Muscle layer of duodenum (tissue), 2 donors: ENCODE results near the gene RAET1L.

Experiments used
- H3K27ac ChIP-seq: one replicate; pipeline ENCODE4 v1.7.0; 2013; ENCODE audit warnings: mild to moderate bottlenecking, low read length
- H3K27me3 ChIP-seq: one replicate; pipeline ENCODE4 v1.7.0; 2013; ENCODE audit warnings: low read depth, mild to moderate bottlenecking, control low read depth, low read length
- H3K36me3 ChIP-seq, 2 donors: one replicate each; pipeline ENCODE4 v1.7.0; 2013; ENCODE audit warnings: low read length in 2 of 2, control low read depth in 1 of 2, mild to moderate bottlenecking in 1 of 2; ENCODE audit not compliant: insufficient read depth in 2 of 2, control insufficient read depth in 1 of 2
- H3K4me1 ChIP-seq, 2 donors: one replicate each; pipeline ENCODE4 v1.7.0; 2013; ENCODE audit warnings: low read length in 2 of 2, mild to moderate bottlenecking in 2 of 2, control low read depth in 1 of 2, moderate library complexity in 1 of 2; ENCODE audit not compliant: insufficient read depth in 2 of 2, control insufficient read depth in 1 of 2
- H3K4me3 ChIP-seq, 2 donors: one replicate each; pipeline ENCODE4 v1.7.0; 2013; ENCODE audit warnings: low read length in 2 of 2, low read depth in 1 of 2, mild to moderate bottlenecking in 1 of 2
- H3K9me3 ChIP-seq, 2 donors: one replicate each; pipeline ENCODE4 v1.7.0; 2013; ENCODE audit warnings: low read length in 2 of 2, control low read depth in 1 of 2, mild to moderate bottlenecking in 1 of 2; ENCODE audit not compliant: control insufficient read depth in 1 of 2
- donor health status: healthy.

RAET1L gene

GRCh38 chr6:150043501-150044412 is 18.4 kb upstream of the RAET1L start:
- Histone ChIP-seq H3K36me3 (no peaks in the 10 kb centered on the region), H3K4me1 (no peaks in the 10 kb centered on the region), H3K27me3 (peaks cover 22% of the 10 kb centered on the region), H3K9me3 (no peaks in the 10 kb centered on the region), H3K4me3 (no peak overlapping the region), H3K27ac (no peak overlapping the region)

- no peaks in the 10 kb centered on the region for H3K36me3 ChIP-seq
- H3K9me3 ChIP-seq, result no peaks in the 10 kb centered on the region
- H3K4me1 ChIP-seq, result peaks cover 0 to 6% of the 10 kb centered on the region in 2 donors
- no peak overlapping the region for H3K4me3 ChIP-seq
- peaks cover 29% of the 10 kb centered on the region for H3K27me3 ChIP-seq
- H3K27ac ChIP-seq, result no peak overlapping the region
Measured at GRCh38 chr6:150043096-150043495, 17.8 kb upstream of the RAET1L start.

- Histone ChIP-seq H3K9me3 (no peaks in the 10 kb centered on the region), H3K36me3 (no peaks in the 10 kb centered on the region), H3K4me1 (peaks cover 0 to 15% of the 10 kb centered on the region in 2 donors), H3K27ac (no peak overlapping the region), H3K27me3 (peaks cover 59% of the 10 kb centered on the region), H3K4me3 (peak overlapping the region in 1 of 2 donors; percentile 51)
Measured at GRCh38 chr6:150038202-150039062, 13.1 kb upstream of the RAET1L start.

GRCh38 chr6:150037526-150038201 is 12.3 kb upstream of the RAET1L start:
- H3K36me3 ChIP-seq, result no peaks in the 10 kb centered on the region
- no peak overlapping the region for H3K27ac ChIP-seq
- H3K4me1 ChIP-seq, result peaks cover 0 to 15% of the 10 kb centered on the region in 2 donors
- peak overlapping the region in 1 of 2 donors; percentile 51 for H3K4me3 ChIP-seq
- peaks cover 59% of the 10 kb centered on the region for H3K27me3 ChIP-seq
- H3K9me3 ChIP-seq, result no peaks in the 10 kb centered on the region

GRCh38 chr6:150036081-150036480 is 10.7 kb upstream of the RAET1L start:
- Histone ChIP-seq H3K27me3 (peaks cover 54% of the 10 kb centered on the region), H3K4me1 (peaks cover 0 to 15% of the 10 kb centered on the region in 2 donors), H3K4me3 (no peak overlapping the region), H3K27ac (no peak overlapping the region), H3K36me3 (no peaks in the 10 kb centered on the region), H3K9me3 (no peaks in the 10 kb centered on the region)

GRCh38 chr6:150033207-150033771 is 8.0 kb upstream of the RAET1L start:
- Histone ChIP-seq H3K4me3 (no peak overlapping the region), H3K9me3 (no peaks in the 10 kb centered on the region), H3K4me1 (peaks cover 0 to 11% of the 10 kb centered on the region in 2 donors), H3K27ac (no peak overlapping the region), H3K36me3 (no peaks in the 10 kb centered on the region), H3K27me3 (peaks cover 32% of the 10 kb centered on the region)

GRCh38 chr6:150032598-150032997 is 7.3 kb upstream of the RAET1L start:
- H3K9me3 ChIP-seq, result no peaks in the 10 kb centered on the region
- H3K4me1 ChIP-seq, result peaks cover 0 to 5% of the 10 kb centered on the region in 2 donors
- H3K36me3 ChIP-seq, result no peaks in the 10 kb centered on the region
- H3K27me3 ChIP-seq, result peaks cover 25% of the 10 kb centered on the region
- no peak overlapping the region for H3K27ac ChIP-seq
- H3K4me3 ChIP-seq, result no peak overlapping the region

GRCh38 chr6:150030611-150031010 is 5.3 kb upstream of the RAET1L start:
- peaks cover 20% of the 10 kb centered on the region for H3K27me3 ChIP-seq
- peaks cover 0 to 6% of the 10 kb centered on the region in 2 donors for H3K4me1 ChIP-seq
- no peak overlapping the region for H3K4me3 ChIP-seq
- no peaks in the 10 kb centered on the region for H3K9me3 ChIP-seq
- no peaks in the 10 kb centered on the region for H3K36me3 ChIP-seq
- no peak overlapping the region for H3K27ac ChIP-seq

GRCh38 chr6:150029749-150030148 is 4.4 kb upstream of the RAET1L start:
- H3K27me3 ChIP-seq, result peaks cover 24% of the 10 kb centered on the region
- no peak overlapping the region for H3K4me3 ChIP-seq
- H3K9me3 ChIP-seq, result no peaks in the 10 kb centered on the region
- no peaks in the 10 kb centered on the region for H3K36me3 ChIP-seq
- H3K4me1 ChIP-seq, result peaks cover 0 to 14% of the 10 kb centered on the region in 2 donors
- H3K27ac ChIP-seq, result no peak overlapping the region

GRCh38 chr6:150029276-150029675 is 3.9 kb upstream of the RAET1L start:
- no peak overlapping the region for H3K4me3 ChIP-seq
- H3K27me3 ChIP-seq, result peaks cover 26% of the 10 kb centered on the region
- peaks cover 0 to 14% of the 10 kb centered on the region in 2 donors for H3K4me1 ChIP-seq
- H3K36me3 ChIP-seq, result no peaks in the 10 kb centered on the region
- H3K9me3 ChIP-seq, result no peaks in the 10 kb centered on the region
- H3K27ac ChIP-seq, result no peak overlapping the region
